Muscle of arm (tissue), 14 donors: ENCODE data around the gene COL6A5. TPM values are rescaled to one million over a fixed set of nuclear protein-coding genes. Genes with fewer than 3 reads are reported as not detected.
"Not testable (repeated sequence)": the region's sequence is repeated elsewhere in the genome, so short reads cannot be mapped to it uniquely, and the experiment has no call there.

Source experiments
- DNase-seq: peaks from one replicate; pipeline ENCODE4 v3.0.0-alpha.2; 2013
- long read RNA-seq, 11 donors: transcript quantifications; one replicate each; lab custom pipeline, GENCODE V29; 2026
- polyA plus RNA-seq, 12 donors: library from polyadenylated mRNA; unstranded; fragments of 120-200 nt; gene quantifications; one replicate each; pipeline ENCODE4 v1.2.1, GENCODE V29; 2013; ENCODE audit not compliant: insufficient read length in 12 of 12

COL6A5 gene, protein sequence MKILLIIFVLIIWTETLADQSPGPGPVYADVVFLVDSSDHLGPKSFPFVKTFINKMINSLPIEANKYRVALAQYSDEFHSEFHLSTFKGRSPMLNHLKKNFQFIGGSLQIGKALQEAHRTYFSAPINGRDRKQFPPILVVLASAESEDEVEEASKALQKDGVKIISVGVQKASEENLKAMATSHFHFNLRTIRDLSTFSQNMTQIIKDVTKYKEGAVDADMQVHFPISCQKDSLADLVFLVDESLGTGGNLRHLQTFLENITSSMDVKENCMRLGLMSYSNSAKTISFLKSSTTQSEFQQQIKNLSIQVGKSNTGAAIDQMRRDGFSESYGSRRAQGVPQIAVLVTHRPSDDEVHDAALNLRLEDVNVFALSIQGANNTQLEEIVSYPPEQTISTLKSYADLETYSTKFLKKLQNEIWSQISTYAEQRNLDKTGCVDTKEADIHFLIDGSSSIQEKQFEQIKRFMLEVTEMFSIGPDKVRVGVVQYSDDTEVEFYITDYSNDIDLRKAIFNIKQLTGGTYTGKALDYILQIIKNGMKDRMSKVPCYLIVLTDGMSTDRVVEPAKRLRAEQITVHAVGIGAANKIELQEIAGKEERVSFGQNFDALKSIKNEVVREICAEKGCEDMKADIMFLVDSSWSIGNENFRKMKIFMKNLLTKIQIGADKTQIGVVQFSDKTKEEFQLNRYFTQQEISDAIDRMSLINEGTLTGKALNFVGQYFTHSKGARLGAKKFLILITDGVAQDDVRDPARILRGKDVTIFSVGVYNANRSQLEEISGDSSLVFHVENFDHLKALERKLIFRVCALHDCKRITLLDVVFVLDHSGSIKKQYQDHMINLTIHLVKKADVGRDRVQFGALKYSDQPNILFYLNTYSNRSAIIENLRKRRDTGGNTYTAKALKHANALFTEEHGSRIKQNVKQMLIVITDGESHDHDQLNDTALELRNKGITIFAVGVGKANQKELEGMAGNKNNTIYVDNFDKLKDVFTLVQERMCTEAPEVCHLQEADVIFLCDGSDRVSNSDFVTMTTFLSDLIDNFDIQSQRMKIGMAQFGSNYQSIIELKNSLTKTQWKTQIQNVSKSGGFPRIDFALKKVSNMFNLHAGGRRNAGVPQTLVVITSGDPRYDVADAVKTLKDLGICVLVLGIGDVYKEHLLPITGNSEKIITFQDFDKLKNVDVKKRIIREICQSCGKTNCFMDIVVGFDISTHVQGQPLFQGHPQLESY (N-terminal part only)
- under 1 TPM in 10 of 12 donors, not detected in 2; 0.03 to 0.29 (median 0.09) TPM for polyA plus RNA-seq
- long read RNA-seq, donor 1 = 0 reads
- long read RNA-seq, donor 2 = 0 reads
- long read RNA-seq, donor 3 = 0 reads
- long read RNA-seq, donor 4 = 0 reads
- long read RNA-seq, donor 5 = 0 reads
- long read RNA-seq, donor 6 = 0 reads
- long read RNA-seq, donor 7 = 0 reads
- long read RNA-seq, donor 8 = 0 reads
- long read RNA-seq, donor 9 = 0 reads
- long read RNA-seq, donor 10 = 0 reads
- long read RNA-seq, donor 11 = 0 reads

DNA sequence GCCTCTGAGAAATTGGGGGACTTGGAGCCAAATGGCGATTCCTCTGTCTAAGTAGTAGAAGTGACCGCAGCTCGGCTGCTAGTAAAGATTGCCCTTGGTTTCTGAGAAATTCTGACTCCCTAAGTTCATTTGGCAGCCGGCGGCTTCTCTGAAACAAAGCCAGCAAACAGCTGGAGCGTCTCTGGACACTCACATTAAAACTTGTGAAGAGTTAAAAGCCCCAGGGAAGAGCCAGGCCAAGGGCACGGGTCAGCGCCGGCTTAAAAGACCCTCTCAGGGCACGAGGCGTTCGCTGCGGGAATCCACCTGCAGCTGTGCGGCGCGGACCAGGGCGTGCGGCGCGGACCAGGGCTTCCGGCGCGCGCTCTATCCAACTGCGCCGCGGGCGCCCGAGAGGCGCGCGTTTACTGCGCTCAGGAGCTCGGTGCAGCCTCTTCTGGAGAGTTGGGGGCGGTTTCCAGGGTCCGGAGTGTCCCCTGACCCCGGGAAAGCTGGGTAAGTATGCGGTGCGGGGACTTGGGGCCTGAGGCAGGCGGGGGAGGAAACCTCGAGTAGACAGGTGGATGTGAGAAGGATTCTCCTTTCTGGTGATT is at the start of gene COL6A5:
Gene COL6A5, plus strand, starts transcription at position 186 of the 593 bp plus-strand sequence. CDS start 27,967 bp downstream, outside the sequence.
- DNase-seq = peak; percentile 19

DNA sequence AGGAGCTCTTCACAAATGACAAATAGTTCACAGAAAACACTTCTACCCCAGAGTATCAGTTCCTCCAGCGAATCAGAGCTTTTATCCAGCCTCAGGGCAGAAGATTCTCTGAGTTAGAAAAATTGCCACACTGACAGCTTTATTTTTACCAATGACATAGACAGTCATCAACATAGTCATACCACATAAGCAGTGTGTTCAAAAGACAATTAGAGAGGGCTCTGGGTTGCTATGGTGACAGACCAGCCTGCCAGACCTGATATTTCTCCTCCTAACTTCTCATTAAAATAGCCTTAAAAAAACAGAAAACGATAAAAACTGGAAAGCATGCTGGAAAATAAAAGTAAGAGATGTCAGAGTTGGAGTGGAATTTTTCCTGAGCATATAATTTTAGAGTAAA is 45.9 kb upstream of the COL6A5 start:
- peak; percentile 20 for DNase-seq

DNA sequence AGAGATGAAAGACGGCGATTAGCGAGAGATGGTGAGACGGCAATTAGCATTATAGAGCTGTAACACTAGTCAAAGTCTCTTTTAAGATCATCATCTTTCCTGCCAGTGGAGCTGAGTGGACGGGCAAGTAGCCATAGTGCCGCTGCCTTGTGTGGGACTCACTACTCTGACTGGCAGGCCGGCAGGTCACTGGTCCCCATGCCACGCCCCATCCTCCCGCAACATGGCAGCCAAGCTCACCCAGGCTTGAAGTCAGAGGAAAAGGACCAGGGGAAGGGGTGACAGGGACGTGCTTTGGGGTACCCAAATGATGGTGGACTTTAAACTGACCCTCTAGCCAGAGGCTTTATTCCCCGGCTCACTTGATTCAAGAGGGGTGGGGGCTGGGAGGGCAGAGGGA is 44.6 kb upstream of the COL6A5 start:
- DNase-seq = no peak

DNA sequence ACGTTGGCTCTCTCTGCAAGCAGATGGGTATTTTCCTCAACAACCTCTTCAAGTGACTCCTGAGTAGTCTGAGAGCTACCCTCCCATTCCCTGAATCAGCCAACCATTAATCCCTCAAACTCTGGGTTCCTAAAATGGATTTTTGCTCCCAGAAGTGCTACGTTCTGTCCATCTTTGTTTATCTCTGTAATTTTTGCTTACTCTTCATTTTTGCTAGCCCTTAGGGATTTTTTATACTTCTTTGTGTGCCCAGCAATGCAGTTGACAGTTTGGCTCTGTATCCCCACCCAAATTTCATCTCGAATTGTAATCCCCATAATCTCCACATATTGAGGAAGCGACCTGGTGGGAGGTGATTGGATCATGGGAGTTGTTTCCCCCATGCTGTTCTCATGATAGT is 35.4 kb upstream of the COL6A5 start:
- no peak for DNase-seq

DNA sequence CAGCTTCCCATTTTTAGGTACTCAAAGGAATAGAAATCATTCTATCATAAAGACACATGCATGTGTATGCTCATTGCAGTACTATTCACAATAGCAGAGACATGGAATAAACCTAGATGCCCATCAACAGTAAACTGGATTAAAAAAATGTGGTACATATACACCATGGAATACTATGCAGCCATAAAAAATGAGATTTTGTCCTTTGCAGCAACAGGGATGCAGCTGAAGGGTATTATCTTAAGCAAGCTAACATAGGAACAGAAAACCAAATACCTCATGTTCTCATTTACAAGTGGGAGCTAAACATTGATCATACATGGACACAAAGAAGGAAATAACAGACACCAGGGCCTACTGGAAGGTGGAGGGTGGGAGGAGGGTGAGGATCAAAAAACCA is 33.1 kb upstream of the COL6A5 start:
- DNase-seq = no peak

DNA sequence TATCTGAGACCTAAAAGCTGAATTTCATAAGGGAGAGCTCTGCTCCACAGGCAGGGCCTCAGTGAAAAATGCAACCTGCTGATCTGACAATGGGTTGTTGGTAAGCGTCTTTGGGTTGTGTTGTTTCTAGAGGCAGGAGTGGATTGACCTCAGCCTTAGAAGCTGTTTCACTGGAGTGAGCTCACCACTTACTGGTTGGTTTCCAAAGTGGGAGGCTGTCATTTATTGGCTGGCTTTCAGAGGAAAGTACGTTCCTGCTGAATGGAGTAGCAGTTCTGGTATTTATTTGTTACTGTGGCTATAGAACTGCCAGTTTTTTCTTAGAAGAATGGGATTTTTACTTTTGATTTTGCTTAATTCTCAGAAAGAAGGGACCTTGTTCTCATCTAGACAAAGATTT is 29.3 kb upstream of the COL6A5 start:
- DNase-seq = peak; percentile 76

DNA sequence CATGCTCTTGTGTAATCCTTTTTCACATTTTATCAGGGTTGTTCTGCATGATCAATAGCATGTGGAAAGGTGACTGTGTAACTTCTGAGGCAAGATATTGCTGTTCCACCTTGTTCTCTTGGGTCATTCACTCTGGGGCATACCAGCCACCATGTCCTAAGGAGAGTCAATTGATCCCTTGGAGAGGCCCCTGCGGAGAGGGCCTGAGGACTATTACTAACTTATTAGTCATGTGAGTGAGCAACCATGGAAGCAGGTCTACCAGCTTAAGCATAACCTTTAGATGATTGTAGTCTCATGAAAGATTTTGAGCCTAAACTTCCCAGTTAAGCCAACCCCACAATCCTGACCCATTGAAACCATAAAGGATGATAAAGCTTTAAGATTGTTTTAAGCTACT is 22.0 kb upstream of the COL6A5 start:
- DNase-seq = no peak

DNA sequence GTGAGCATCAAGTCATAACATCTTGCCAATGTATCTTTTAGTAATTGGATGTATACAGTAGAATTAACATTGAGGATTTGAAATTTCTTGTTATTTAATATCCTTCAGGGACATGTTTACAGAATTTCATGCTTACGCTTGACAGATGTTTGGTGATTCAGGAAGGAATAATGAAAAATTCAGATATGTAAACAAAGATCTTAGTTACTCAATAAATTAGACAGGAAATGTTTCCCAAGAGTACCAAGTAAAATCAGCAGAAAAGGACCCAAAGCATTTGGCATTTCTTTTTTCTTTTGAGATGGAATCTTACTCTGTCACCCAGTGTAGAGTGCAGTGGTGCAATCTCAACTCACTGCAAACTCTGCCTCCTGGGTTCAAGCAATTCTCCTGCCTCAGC is 4.7 kb upstream of the COL6A5 start:
- DNase-seq = no peak

DNA sequence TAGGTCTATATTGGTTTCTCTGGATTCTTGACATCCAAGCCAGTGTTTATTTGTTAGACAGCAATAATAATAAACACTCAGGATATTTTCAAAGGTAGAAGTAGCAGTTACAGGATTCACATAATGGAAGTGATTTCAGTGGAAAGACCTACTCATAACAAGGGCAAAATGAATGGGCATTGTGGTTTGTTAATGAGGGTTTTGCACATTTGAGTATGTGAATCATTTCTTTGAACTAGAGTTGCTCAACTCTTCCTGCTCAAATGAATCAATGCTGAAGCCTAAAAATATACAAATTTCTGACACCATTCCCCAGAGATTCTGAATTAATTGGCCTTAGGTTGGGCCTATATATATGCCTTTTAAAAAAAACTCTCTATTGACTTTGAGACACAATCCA is 4.1 kb upstream of the COL6A5 start:
- DNase-seq = no peak

DNA sequence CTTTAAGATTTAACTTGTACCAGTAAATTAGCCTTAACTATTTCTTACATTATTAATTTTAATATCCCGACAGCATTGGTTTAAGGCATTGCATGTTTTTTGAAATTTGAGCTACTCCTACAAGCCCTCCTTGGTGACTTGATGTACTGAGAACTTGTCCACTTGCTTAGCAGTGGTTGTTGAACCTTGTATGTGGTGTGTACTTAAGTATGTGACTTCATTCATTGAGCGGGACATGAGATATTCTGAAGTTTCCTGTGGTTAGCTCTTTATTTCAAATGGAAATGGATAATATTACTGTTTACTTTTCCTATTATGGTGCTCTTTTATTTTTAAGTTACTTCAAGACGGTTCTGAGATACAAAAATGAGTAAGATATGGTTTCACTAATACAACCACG is 3.6 kb upstream of the COL6A5 start:
- DNase-seq = no peak

DNA sequence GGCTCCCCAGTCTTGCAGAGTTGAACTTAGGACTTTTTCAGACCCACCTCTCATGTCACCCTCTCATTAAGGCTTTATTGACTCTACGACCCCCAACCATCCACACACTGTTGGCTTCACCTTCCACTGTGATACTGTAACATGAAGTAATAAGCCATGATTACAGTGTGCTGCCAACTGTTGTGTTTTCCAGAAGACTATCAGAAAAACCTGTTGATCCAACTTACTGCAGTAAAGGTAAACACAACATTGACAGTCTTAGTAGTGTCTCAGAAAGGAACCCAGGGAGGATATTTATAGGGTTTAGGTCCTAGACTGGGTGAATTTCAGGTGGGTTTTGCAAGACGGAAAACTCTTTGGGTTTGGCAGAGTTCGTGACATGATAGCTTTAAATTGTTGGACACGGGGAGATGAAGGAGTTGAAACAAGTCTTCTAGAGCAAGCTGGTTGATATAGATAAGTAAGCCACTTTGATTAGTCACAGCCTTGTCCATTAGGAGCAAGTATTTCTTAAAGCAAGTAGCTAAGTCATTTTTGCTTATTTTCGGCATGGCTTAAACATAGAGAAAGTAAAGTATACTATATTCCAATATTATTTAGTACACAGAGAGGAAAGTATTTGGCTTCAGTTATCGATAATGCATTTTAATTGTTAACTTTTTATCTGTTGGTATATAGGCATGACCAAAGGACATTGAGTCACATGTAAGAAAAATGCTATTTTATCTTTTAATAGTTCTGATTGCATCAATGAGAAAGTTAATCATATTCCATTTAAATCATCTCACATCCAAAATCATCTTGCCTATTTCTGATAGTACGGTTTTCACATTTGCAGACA is 2.4 kb upstream of the COL6A5 start:
- DNase-seq = no peak

DNA sequence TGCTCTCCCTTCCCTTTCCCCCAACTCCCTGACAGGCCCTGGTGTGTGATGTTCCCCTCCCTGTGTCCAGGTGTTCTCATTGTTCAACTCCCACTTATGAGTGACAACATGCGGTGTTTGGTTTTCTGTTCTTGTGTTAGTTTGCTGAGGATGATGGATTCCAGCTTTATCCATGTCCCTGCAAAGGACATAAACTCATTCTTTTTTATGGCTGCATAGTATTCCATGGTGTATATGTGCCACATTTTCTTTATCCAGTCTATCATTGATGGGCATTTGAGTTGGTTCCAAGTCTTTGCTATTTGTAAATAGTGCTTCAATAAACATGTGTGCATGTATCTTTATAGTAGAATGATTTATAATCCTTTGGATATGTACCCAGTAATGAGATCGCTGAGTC is 2.8 kb downstream of the COL6A5 start:
- DNase-seq = not testable (repeated sequence)

DNA sequence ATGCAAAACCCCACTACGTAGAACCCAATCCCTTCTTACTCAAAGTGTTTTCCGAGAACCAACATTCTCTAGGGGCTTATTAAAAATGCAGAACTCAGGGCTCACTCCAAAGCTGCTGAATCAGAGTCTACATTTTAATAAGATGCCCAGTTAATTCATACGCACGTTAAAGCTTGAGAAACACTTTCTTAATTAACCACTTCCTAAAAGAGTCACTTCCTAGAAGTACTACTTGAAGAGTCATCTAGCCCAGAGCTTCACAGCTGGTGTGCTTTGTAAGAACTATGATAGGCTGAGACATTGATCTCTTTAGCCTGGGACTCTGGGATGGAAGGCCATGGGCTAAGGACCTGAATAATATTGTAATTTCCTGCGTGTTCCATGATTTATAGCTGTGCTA is 9.0 kb downstream of the COL6A5 start:
- no peak for DNase-seq

DNA sequence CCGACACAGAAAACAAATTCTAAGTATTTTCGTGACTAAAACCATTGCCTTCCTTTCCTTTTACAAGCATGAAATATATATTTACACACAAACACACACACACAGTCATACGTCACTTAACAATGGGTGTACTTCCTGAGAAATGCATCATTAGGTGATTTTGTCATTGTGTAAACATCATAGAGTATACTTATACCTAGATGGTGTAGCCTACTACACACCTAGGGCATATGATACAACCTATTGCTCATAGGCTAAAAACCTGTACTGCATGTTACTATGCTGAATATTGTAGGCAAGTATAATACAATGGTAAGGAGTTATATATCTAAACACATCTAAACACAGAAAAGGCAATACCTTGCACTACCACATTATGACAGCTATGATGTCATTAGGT is 28.6 kb downstream of the COL6A5 start:
- DNase-seq = no peak

DNA sequence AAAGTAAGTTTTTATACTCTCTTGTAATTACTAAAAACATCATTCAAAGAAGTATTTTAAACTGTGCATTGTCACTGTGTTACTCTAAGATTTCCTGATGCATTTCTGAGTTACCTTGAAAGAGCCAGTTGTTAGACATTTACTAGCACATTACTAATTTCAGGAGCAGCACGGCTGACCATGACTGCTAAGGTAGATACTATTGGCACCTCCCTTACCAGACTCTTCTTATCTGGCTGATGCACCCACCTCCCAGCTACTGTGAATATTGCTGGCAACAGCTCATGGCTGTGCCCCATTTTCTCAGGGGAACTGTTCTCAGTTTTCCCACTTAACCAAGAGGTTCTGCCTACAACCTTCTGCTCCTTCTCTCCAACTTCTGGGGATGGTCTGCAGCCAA is 29.4 kb downstream of the COL6A5 start:
- DNase-seq = no peak

DNA sequence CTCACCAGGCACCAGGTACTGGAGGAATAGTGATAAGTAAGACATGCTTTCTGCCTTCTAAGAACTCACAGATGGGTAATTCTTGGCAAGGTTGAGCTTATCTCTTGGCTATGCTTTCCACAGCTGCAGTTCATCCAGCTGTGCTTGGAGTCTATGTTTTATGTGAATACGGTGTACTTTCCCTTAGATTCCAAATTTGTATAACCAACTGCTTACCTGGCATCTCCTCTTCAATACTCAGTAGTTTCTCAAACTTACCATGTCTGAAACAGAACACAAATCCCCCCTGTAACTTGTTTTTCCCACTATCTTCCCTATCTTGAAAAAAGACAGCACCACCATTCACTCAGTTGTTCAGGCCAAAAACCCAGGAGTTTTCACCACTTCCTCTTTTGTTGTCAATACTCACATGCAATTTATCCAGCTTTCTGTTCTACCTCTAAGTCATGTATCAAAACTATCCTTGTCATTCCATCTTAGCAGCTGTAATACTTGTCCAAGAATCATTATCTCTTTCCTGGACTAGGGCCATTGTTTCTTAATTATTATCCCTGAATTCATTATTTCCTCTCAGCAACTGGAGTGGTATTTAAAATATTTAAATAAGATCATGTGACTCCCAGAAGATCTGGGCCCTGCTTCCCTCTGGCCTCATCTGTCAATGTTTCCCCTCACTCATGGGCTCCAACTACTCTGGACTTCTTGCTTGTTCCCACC is 32.6 kb downstream of the COL6A5 start:
- DNase-seq = no peak

DNA sequence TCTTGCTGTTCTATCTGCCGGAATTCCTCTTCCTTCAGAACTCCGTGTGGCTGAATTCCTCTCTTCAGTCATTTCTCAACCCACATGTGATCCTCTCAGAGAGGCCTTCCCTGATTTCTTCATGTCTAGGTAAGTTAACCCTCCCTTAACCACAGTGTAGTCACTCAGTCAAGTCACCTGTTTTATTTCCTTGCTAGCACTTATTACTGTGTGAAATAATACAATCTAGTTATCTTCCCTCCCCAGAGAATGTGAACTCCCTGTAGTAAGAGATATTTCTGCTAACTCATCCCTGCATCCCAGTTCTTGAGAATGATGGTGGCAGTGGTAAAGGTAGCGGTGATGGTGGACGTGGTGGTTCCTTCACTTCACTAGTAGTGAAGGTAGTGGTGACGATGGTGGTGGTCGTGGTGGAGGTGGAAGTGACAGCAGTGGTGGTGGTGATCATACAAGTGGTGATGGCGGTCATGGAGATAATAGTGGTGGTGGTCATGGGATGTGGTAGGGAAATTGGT is 33.3 kb downstream of the COL6A5 start:
- DNase-seq = no peak

DNA sequence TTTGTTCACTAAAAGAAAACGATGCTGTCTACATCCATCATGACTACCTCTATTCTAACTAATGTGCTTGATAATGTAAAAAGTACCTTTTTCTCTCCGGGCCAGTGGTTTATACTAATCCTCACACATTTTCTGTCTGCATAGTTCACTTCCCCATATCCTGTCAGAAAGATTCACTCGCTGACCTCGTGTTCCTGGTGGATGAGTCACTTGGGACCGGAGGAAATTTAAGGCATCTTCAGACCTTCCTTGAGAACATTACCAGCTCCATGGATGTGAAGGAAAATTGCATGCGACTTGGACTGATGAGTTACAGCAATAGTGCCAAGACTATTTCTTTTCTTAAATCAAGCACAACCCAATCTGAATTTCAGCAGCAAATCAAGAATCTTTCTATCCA is 33.8 kb downstream of the COL6A5 start:
- DNase-seq = no peak

DNA sequence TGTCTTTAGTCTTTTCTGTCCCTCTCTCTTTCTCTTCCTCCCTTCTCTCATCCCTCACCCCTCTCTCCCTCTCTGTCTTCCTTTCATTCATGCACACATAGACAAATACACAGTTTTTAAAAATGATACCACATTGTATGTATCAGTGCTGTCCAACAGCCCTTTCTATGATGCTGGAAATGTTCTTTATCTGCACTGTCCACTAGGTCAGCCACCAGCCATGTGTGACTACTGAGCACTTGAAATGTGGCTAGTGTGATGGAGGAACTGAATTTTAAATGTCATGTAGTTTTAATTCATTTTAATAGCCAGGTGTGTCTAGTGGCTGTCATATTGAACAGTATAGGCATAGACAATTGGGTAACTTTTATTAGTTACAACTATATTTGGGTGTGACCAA is 34.9 kb downstream of the COL6A5 start:
- DNase-seq = no peak
